Astrocyte (in vitro differentiated cells and primary cell): Measurements from ENCODE around the gene FARS2. TPM values are rescaled to one million over a fixed set of nuclear protein-coding genes. Genes with fewer than 3 reads are reported as not detected.

Source experiments
- DNase-seq: peaks from one replicate; pipeline ENCODE4 v3.0.0-alpha.2; 2010; ENCODE audit warnings: low read depth
- FAIRE-seq: peaks from 2 replicates; lab custom pipeline; 2011; peaks lifted over from hg19 to GRCh38; lab: Jason Lieb, UNC
- H2AFZ ChIP-seq: 2 replicates; pipeline ENCODE4 v1.6.0; 2012; ENCODE audit warnings: low read depth, low read length, inconsistent platforms
- H3K27ac ChIP-seq: 2 replicates; pipeline ENCODE4 v1.5.1; 2011; ENCODE audit warnings: low read depth, low read length, inconsistent platforms
- H3K27me3 ChIP-seq: 2 replicates; pipeline ENCODE4 v1.6.0; 2011; ENCODE audit warnings: low read length, inconsistent platforms; ENCODE audit not compliant: insufficient read depth
- H3K36me3 ChIP-seq: 2 replicates; pipeline ENCODE4 v1.5.1; 2011; ENCODE audit warnings: low read length, inconsistent platforms; ENCODE audit not compliant: insufficient read depth
- H3K4me1 ChIP-seq: 2 replicates; pipeline ENCODE4 v1.5.1; 2011; ENCODE audit warnings: low read length, inconsistent platforms; ENCODE audit not compliant: insufficient read depth
- H3K4me2 ChIP-seq: 2 replicates; pipeline ENCODE4 v1.6.0; 2012; ENCODE audit warnings: low read length, inconsistent platforms
- H3K4me3 ChIP-seq: 2 replicates; pipeline ENCODE4 v1.5.1; 2011; ENCODE audit warnings: low read depth, mild to moderate bottlenecking, low read length, inconsistent platforms; ENCODE audit not compliant: insufficient read depth
- H3K79me2 ChIP-seq: 2 replicates; pipeline ENCODE4 v1.6.0; 2012; ENCODE audit warnings: mild to moderate bottlenecking, low read length, inconsistent platforms; ENCODE audit not compliant: insufficient read depth
- H3K9ac ChIP-seq: 2 replicates; pipeline ENCODE4 v1.6.0; 2012; ENCODE audit warnings: mild to moderate bottlenecking, low read length, inconsistent platforms
- H3K9me3 ChIP-seq: 2 replicates; pipeline ENCODE4 v1.5.1; 2012; ENCODE audit warnings: low read depth, mild to moderate bottlenecking, low read length, inconsistent platforms; ENCODE audit not compliant: insufficient read depth
- H4K20me1 ChIP-seq: 2 replicates; pipeline ENCODE4 v1.6.0; 2012; ENCODE audit warnings: low read length, inconsistent platforms; ENCODE audit not compliant: insufficient read depth
- H3K27ac Mint-ChIP-seq: one replicate; pipeline ENCODE4 v1.8.0; 2021; ENCODE audit warnings: mild to moderate bottlenecking, mixed read lengths; ENCODE audit not compliant: unreplicated experiment
- H3K27me3 Mint-ChIP-seq: one replicate; pipeline ENCODE4 v1.8.0; 2021; ENCODE audit warnings: low read depth, mixed read lengths; ENCODE audit not compliant: unreplicated experiment
- H3K36me3 Mint-ChIP-seq: one replicate; pipeline ENCODE4 v1.8.0; 2021; ENCODE audit warnings: low read depth, mixed read lengths; ENCODE audit not compliant: unreplicated experiment
- H3K4me1 Mint-ChIP-seq: one replicate; pipeline ENCODE4 v1.8.0; 2021; ENCODE audit warnings: low read depth, mixed read lengths; ENCODE audit not compliant: unreplicated experiment
- H3K4me3 Mint-ChIP-seq: one replicate; pipeline ENCODE4 v1.8.0; 2021; ENCODE audit warnings: mild to moderate bottlenecking, moderate library complexity, mixed read lengths; ENCODE audit not compliant: unreplicated experiment
- H3K9me3 Mint-ChIP-seq: one replicate; pipeline ENCODE4 v1.8.0; 2021; ENCODE audit warnings: mild to moderate bottlenecking, mixed read lengths; ENCODE audit not compliant: unreplicated experiment
- CTCF ChIP-seq: IDR thresholded peaks from 2 replicates; pipeline ENCODE4 v1.5.1; 2011; ENCODE audit warnings: low read depth, mild to moderate bottlenecking, inconsistent platforms, low read length, moderate library complexity; ENCODE audit not compliant: insufficient read depth
- EZH2 ChIP-seq: IDR thresholded peaks from 2 replicates; pipeline ENCODE4 v1.6.1; 2012; ENCODE audit warnings: mild to moderate bottlenecking, low read length, inconsistent platforms; ENCODE audit not compliant: insufficient read depth
- total RNA-seq: library from RNA; stranded (reverse); gene quantifications from 2 replicates; pipeline ENCODE4 v1.2.1, GENCODE V29; 2021

The FARS2 gene
- total RNA-seq, 1 donor from 2014 or later: 13.3 TPM

- Histone ChIP-seq H3K79me2 (no peaks in the 10 kb centered on the region), H3K4me1 (peaks cover 13% of the 10 kb centered on the region), H4K20me1 (no peaks in the 10 kb centered on the region), H3K27ac (no peak overlapping the region), H3K27me3 (no peaks in the 10 kb centered on the region), H3K9me3 (no peaks in the 10 kb centered on the region), H3K4me3 (no peak overlapping the region), H3K36me3 (no peaks in the 10 kb centered on the region), H3K9ac (no peak overlapping the region), H2AFZ (no peak overlapping the region), H3K4me2 (no peak overlapping the region)
- no peak overlapping the region for H3K27ac Mint-ChIP-seq
- peaks cover 3% of the 10 kb centered on the region for H3K27me3 Mint-ChIP-seq
- peaks cover 5% of the 10 kb centered on the region for H3K9me3 Mint-ChIP-seq
- no peak for FAIRE-seq
- no peak for TF ChIP-seq CTCF
- no peak for TF ChIP-seq EZH2
- H3K36me3 Mint-ChIP-seq: peaks cover 4% of the 10 kb centered on the region
- H3K4me1 Mint-ChIP-seq: peaks cover 12% of the 10 kb centered on the region
- no peak for DNase-seq
- H3K4me3 Mint-ChIP-seq: no peak overlapping the region
These were observed 487.8 kb downstream of the FARS2 start for GRCh38 chr6:5749016-5749650.

- Mint-ChIP-seq H3K4me3 (no peak overlapping the region), H3K36me3 (peaks cover 4% of the 10 kb centered on the region), H3K27me3 (peaks cover 3% of the 10 kb centered on the region), H3K9me3 (peaks cover 9% of the 10 kb centered on the region), H3K27ac (no peak overlapping the region), H3K4me1 (peaks cover 12% of the 10 kb centered on the region)
- Histone ChIP-seq H3K9me3 (no peaks in the 10 kb centered on the region), H3K79me2 (no peaks in the 10 kb centered on the region), H3K4me3 (no peak overlapping the region), H3K27me3 (no peaks in the 10 kb centered on the region), H3K36me3 (no peaks in the 10 kb centered on the region), H3K27ac (no peak overlapping the region), H4K20me1 (no peaks in the 10 kb centered on the region), H3K4me1 (peaks cover 13% of the 10 kb centered on the region), H2AFZ (no peak overlapping the region), H3K4me2 (no peak overlapping the region), H3K9ac (no peak overlapping the region)
- FAIRE-seq (no peak), DNase-seq (no peak)
- TF ChIP-seq EZH2 (no peak), CTCF (no peak)
These were observed 488.4 kb downstream of the FARS2 start for GRCh38 chr6:5749651-5750215.
